Stimulated activated memory B cell treated with anti-CD40 and anti-IgM and Interleukin-4, amounts not matched to agents 10 μg/mL and 1 μg/mL and 100 μg/mL, for 72 hours (primary cell): ENCODE results near the gene TSPEAR.
A peak's percentile ranks its signal among the peaks of the same experiment; 100 is the strongest.

Source experiments
- ATAC-seq: fragments of 150-1000 bp; cut with Tn5 transposase; 2 replicates; pipeline ENCODE4 v1.10.0; 2021
- H3K27ac Mint-ChIP-seq: one replicate; pipeline ENCODE4 v1.8.0; 2022; ENCODE audit warnings: mild to moderate bottlenecking, mixed read lengths
- H3K27me3 Mint-ChIP-seq: one replicate; pipeline ENCODE4 v1.8.0; 2022; ENCODE audit warnings: mixed read lengths
- H3K36me3 Mint-ChIP-seq: one replicate; pipeline ENCODE4 v1.8.0; 2022; ENCODE audit warnings: mixed read lengths
- H3K4me1 Mint-ChIP-seq: one replicate; pipeline ENCODE4 v1.8.0; 2022; ENCODE audit warnings: mixed read lengths
- H3K4me3 Mint-ChIP-seq: one replicate; pipeline ENCODE4 v1.8.0; 2022; ENCODE audit warnings: mild to moderate bottlenecking, moderate library complexity, mixed read lengths
- H3K9me3 Mint-ChIP-seq: one replicate; pipeline ENCODE4 v1.8.0; 2022; ENCODE audit warnings: mixed read lengths

Gene TSPEAR

GRCh38 chr21:44530221-44530902 is 181.0 kb downstream of the TSPEAR start:
- H3K9me3 Mint-ChIP-seq, result no peaks in the 10 kb centered on the region
- ATAC-seq, result no peak
- no peak overlapping the region for H3K4me3 Mint-ChIP-seq
- H3K36me3 Mint-ChIP-seq, result no peaks in the 10 kb centered on the region
- H3K4me1 Mint-ChIP-seq, result no peaks in the 10 kb centered on the region
- peaks cover 37% of the 10 kb centered on the region for H3K27me3 Mint-ChIP-seq
- no peak overlapping the region for H3K27ac Mint-ChIP-seq

GRCh38 chr21:44529503-44530125 is 181.8 kb downstream of the TSPEAR start:
- Mint-ChIP-seq H3K4me1 (no peaks in the 10 kb centered on the region), H3K27me3 (peaks cover 37% of the 10 kb centered on the region), H3K36me3 (no peaks in the 10 kb centered on the region), H3K4me3 (no peak overlapping the region), H3K9me3 (no peaks in the 10 kb centered on the region), H3K27ac (no peak overlapping the region)
- no peak for ATAC-seq

GRCh38 chr21:44529011-44529421 is 182.4 kb downstream of the TSPEAR start:
- Mint-ChIP-seq H3K36me3 (no peaks in the 10 kb centered on the region), H3K27me3 (peaks cover 37% of the 10 kb centered on the region), H3K27ac (no peak overlapping the region), H3K4me1 (no peaks in the 10 kb centered on the region), H3K9me3 (no peaks in the 10 kb centered on the region), H3K4me3 (no peak overlapping the region)
- ATAC-seq, result no peak

- H3K9me3 Mint-ChIP-seq, result no peaks in the 10 kb centered on the region
- no peak for ATAC-seq
- no peaks in the 10 kb centered on the region for H3K4me1 Mint-ChIP-seq
- H3K36me3 Mint-ChIP-seq, result no peaks in the 10 kb centered on the region
- peaks cover 37% of the 10 kb centered on the region for H3K27me3 Mint-ChIP-seq
- no peak overlapping the region for H3K4me3 Mint-ChIP-seq
- no peak overlapping the region for H3K27ac Mint-ChIP-seq
These were observed 182.8 kb downstream of the TSPEAR start for GRCh38 chr21:44528634-44528995.

- ATAC-seq, result peak; percentile 7
- Mint-ChIP-seq H3K4me3 (no peak overlapping the region), H3K4me1 (no peaks in the 10 kb centered on the region), H3K36me3 (no peaks in the 10 kb centered on the region), H3K27me3 (peaks cover 37% of the 10 kb centered on the region), H3K9me3 (no peaks in the 10 kb centered on the region), H3K27ac (no peak overlapping the region)
These were observed 183.3 kb downstream of the TSPEAR start for GRCh38 chr21:44527983-44528633.

GRCh38 chr21:44527156-44527982 is 184.0 kb downstream of the TSPEAR start:
- H3K4me1 Mint-ChIP-seq, result no peaks in the 10 kb centered on the region
- no peak overlapping the region for H3K4me3 Mint-ChIP-seq
- H3K27ac Mint-ChIP-seq, result no peak overlapping the region
- H3K36me3 Mint-ChIP-seq, result no peaks in the 10 kb centered on the region
- ATAC-seq, result no peak
- peaks cover 36% of the 10 kb centered on the region for H3K27me3 Mint-ChIP-seq
- H3K9me3 Mint-ChIP-seq, result no peaks in the 10 kb centered on the region

- H3K36me3 Mint-ChIP-seq, result no peaks in the 10 kb centered on the region
- no peaks in the 10 kb centered on the region for H3K4me1 Mint-ChIP-seq
- no peak overlapping the region for H3K4me3 Mint-ChIP-seq
- H3K27me3 Mint-ChIP-seq, result peaks cover 27% of the 10 kb centered on the region
- no peak overlapping the region for H3K27ac Mint-ChIP-seq
- ATAC-seq, result no peak
- H3K9me3 Mint-ChIP-seq, result no peaks in the 10 kb centered on the region
These were observed 185.0 kb downstream of the TSPEAR start for GRCh38 chr21:44526096-44526997.

- H3K4me3 Mint-ChIP-seq, result no peak overlapping the region
- no peaks in the 10 kb centered on the region for H3K4me1 Mint-ChIP-seq
- no peaks in the 10 kb centered on the region for H3K9me3 Mint-ChIP-seq
- H3K27ac Mint-ChIP-seq, result no peak overlapping the region
- no peaks in the 10 kb centered on the region for H3K36me3 Mint-ChIP-seq
- no peak for ATAC-seq
- peaks cover 19% of the 10 kb centered on the region for H3K27me3 Mint-ChIP-seq
These were observed 185.8 kb downstream of the TSPEAR start for GRCh38 chr21:44525391-44526095.

- Mint-ChIP-seq H3K27me3 (peaks cover 11% of the 10 kb centered on the region), H3K27ac (no peak overlapping the region), H3K36me3 (no peaks in the 10 kb centered on the region), H3K4me3 (no peak overlapping the region), H3K9me3 (no peaks in the 10 kb centered on the region), H3K4me1 (no peaks in the 10 kb centered on the region)
- no peak for ATAC-seq
These were observed 186.7 kb downstream of the TSPEAR start for GRCh38 chr21:44524414-44525371.

- Mint-ChIP-seq H3K9me3 (no peaks in the 10 kb centered on the region), H3K36me3 (no peaks in the 10 kb centered on the region), H3K27ac (no peak overlapping the region), H3K27me3 (peaks cover 2% of the 10 kb centered on the region), H3K4me1 (no peaks in the 10 kb centered on the region), H3K4me3 (no peak overlapping the region)
- ATAC-seq, result no peak
These were observed 187.6 kb downstream of the TSPEAR start for GRCh38 chr21:44523567-44524413.

GRCh38 chr21:44522753-44523204 is 188.6 kb downstream of the TSPEAR start:
- no peak for ATAC-seq

GRCh38 chr21:44521928-44522752 is 189.2 kb downstream of the TSPEAR start:
- H3K27ac Mint-ChIP-seq, result no peak overlapping the region
- no peaks in the 10 kb centered on the region for H3K27me3 Mint-ChIP-seq
- no peaks in the 10 kb centered on the region for H3K9me3 Mint-ChIP-seq
- no peak overlapping the region for H3K4me3 Mint-ChIP-seq
- H3K36me3 Mint-ChIP-seq, result no peaks in the 10 kb centered on the region
- peak; percentile 34 for ATAC-seq
- H3K4me1 Mint-ChIP-seq, result no peaks in the 10 kb centered on the region

More at GRCh38 chr21:44522753-44523204, 188.6 kb downstream of the TSPEAR start:
- no peak overlapping the region for H3K4me3 Mint-ChIP-seq
- no peak overlapping the region for H3K27ac Mint-ChIP-seq
- H3K27me3 Mint-ChIP-seq, result no peaks in the 10 kb centered on the region
- H3K9me3 Mint-ChIP-seq, result no peaks in the 10 kb centered on the region
- no peaks in the 10 kb centered on the region for H3K36me3 Mint-ChIP-seq
- H3K4me1 Mint-ChIP-seq, result no peaks in the 10 kb centered on the region
